GM21737 (cell line): Measurements from ENCODE around the gene LRMDA.
"Not testable (repeated sequence)": the region's sequence is repeated elsewhere in the genome, so short reads cannot be mapped to it uniquely, and the experiment has no call there.

Experiments
- ATAC-seq: cut with Tn5 transposase; IDR thresholded peaks from one replicate; pipeline ENCODE4 v1.9.1; 2021; ENCODE audit warnings: mild to moderate bottlenecking, moderate library complexity; ENCODE audit not compliant: unreplicated experiment

The LRMDA gene

GRCh38 chr10:75605096-75605495, 173.7 kb downstream of the LRMDA start:
- ATAC-seq = no peak

- not testable (repeated sequence) for ATAC-seq
These were observed 174.4 kb downstream of the LRMDA start for GRCh38 chr10:75605795-75606194.

GRCh38 chr10:75606203-75606779, 174.9 kb downstream of the LRMDA start:
- peak; percentile 53 for ATAC-seq

GRCh38 chr10:75607576-75607975, 176.2 kb downstream of the LRMDA start:
- ATAC-seq = no peak

GRCh38 chr10:75610183-75610582, 178.8 kb downstream of the LRMDA start:
- ATAC-seq = no peak

- no peak for ATAC-seq
These were observed 180.0 kb downstream of the LRMDA start for GRCh38 chr10:75611172-75611992.

GRCh38 chr10:75611993-75612372, 180.6 kb downstream of the LRMDA start:
- ATAC-seq = no peak

GRCh38 chr10:75612904-75613684, 181.7 kb downstream of the LRMDA start:
- no peak for ATAC-seq

- ATAC-seq = peak; percentile 38
These were observed 182.5 kb downstream of the LRMDA start for GRCh38 chr10:75613685-75614504.

GRCh38 chr10:75616076-75616475, 184.7 kb downstream of the LRMDA start:
- ATAC-seq = no peak

GRCh38 chr10:75616874-75617478, 185.6 kb downstream of the LRMDA start:
- no peak for ATAC-seq

- ATAC-seq = no peak
These were observed 186.2 kb downstream of the LRMDA start for GRCh38 chr10:75617485-75618155.

- ATAC-seq = no peak
These were observed 188.2 kb downstream of the LRMDA start for GRCh38 chr10:75619635-75620034.

GRCh38 chr10:75620356-75620755, 188.9 kb downstream of the LRMDA start:
- ATAC-seq = no peak

- ATAC-seq = not testable (repeated sequence)
These were observed 189.6 kb downstream of the LRMDA start for GRCh38 chr10:75621003-75621402.

GRCh38 chr10:75622503-75622902, 191.1 kb downstream of the LRMDA start:
- no peak for ATAC-seq

- no peak for ATAC-seq
These were observed 192.1 kb downstream of the LRMDA start for GRCh38 chr10:75623310-75624093.

- ATAC-seq = no peak
These were observed 193.2 kb downstream of the LRMDA start for GRCh38 chr10:75624638-75625037.

- ATAC-seq = no peak
These were observed 199.3 kb downstream of the LRMDA start for GRCh38 chr10:75630746-75631145.
